Measurements from ENCODE around the gene KCTD15. TPM values are rescaled to one million over a fixed set of nuclear protein-coding genes. Genes with fewer than 3 reads are reported as not detected.
"Not testable (repeated sequence)": the region's sequence is repeated elsewhere in the genome, so short reads cannot be mapped to it uniquely, and the experiment has no call there.

The KCTD15 gene
- total RNA-seq, 1 donor from 2014 or later, result 51.0 TPM

GRCh38 chr19:33813391-33814101 lies 16.9 kb downstream of the KCTD15 start:
- DNase-seq (ENCODE audit: low read depth, low spot score), result no peak

- no peak for DNase-seq (ENCODE audit: low read depth, low spot score)
Measured at GRCh38 chr19:33814181-33815165, 17.8 kb downstream of the KCTD15 start.

- no peak for DNase-seq (ENCODE audit: low read depth, low spot score)
Measured at GRCh38 chr19:33815380-33816340, 19.0 kb downstream of the KCTD15 start.

- DNase-seq (ENCODE audit: low read depth, low spot score), result no peak
Measured at GRCh38 chr19:33818411-33818810, 21.7 kb downstream of the KCTD15 start.

- DNase-seq (ENCODE audit: low read depth, low spot score), result not testable (repeated sequence)
Measured at GRCh38 chr19:33819078-33819477, 22.4 kb downstream of the KCTD15 start.

GRCh38 chr19:33819506-33819879 lies 22.8 kb downstream of the KCTD15 start:
- no peak for DNase-seq (ENCODE audit: low read depth, low spot score)

GRCh38 chr19:33819880-33820781 lies 23.5 kb downstream of the KCTD15 start:
- DNase-seq (ENCODE audit: low read depth, low spot score), result no peak

- DNase-seq (ENCODE audit: low read depth, low spot score), result no peak
Measured at GRCh38 chr19:33821871-33822270, 25.2 kb downstream of the KCTD15 start.

- DNase-seq (ENCODE audit: low read depth, low spot score), result no peak
Measured at GRCh38 chr19:33823341-33823740, 26.7 kb downstream of the KCTD15 start.

- no peak for DNase-seq (ENCODE audit: low read depth, low spot score)
Measured at GRCh38 chr19:33825556-33825955, 28.9 kb downstream of the KCTD15 start.

GRCh38 chr19:33826521-33826920 lies 29.9 kb downstream of the KCTD15 start:
- no peak for DNase-seq (ENCODE audit: low read depth, low spot score)

GRCh38 chr19:33828266-33829075 lies 31.8 kb downstream of the KCTD15 start:
- DNase-seq (ENCODE audit: low read depth, low spot score), result no peak

- no peak for DNase-seq (ENCODE audit: low read depth, low spot score)
Measured at GRCh38 chr19:33830264-33830663, 33.6 kb downstream of the KCTD15 start.

- no peak for DNase-seq (ENCODE audit: low read depth, low spot score)
Measured at GRCh38 chr19:33831825-33832224, 35.2 kb downstream of the KCTD15 start.

GRCh38 chr19:33832633-33833032 lies 36.0 kb downstream of the KCTD15 start:
- no peak for DNase-seq (ENCODE audit: low read depth, low spot score)

- no peak for DNase-seq (ENCODE audit: low read depth, low spot score)
Measured at GRCh38 chr19:33840382-33840781, 43.7 kb downstream of the KCTD15 start.

GRCh38 chr19:33840783-33841182 lies 44.1 kb downstream of the KCTD15 start:
- DNase-seq (ENCODE audit: low read depth, low spot score), result no peak

GRCh38 chr19:33841685-33842084 lies 45.0 kb downstream of the KCTD15 start:
- no peak for DNase-seq (ENCODE audit: low read depth, low spot score)

- no peak for DNase-seq (ENCODE audit: low read depth, low spot score)
Measured at GRCh38 chr19:33844478-33844877, 47.8 kb downstream of the KCTD15 start.

Data from pulmonary artery endothelial cell (primary cell).